ENCODE data around the gene HARS2.

HARS2 gene

DNA sequence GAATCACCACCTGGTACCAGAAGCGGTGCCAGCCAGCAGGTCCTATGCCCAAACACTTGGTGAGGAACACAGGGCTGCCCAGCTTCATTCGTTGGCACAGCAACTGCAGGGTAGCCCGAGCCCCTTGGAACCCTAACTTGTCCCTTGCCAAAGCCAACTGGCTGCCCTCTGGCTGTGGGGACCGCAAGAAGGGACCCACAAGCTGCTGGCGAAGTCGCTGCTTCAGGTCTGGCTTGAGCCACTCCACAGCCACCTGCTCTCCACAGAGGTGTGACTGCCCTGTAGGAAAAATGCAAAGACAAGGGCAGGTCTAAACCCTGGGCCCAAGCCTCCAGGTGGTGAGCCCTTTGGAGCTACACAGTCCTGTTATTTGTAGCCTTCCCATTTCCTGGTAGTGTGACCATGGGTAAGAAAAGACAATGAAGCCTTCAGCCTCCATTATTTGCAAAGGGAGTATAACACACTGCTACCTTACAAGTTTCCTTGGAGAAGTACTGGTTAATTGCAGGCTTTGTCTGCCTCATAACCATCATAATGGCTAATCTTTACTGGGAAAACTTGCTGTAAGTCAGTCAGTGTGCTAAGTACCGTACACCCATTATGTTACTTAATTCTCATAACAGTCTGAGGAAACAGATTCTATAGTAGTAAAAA is 19.7 kb upstream of the HARS2 start:
- no peaks in the 10 kb centered on the region for H3K4me1 ChIP-seq (ENCODE audit: control insufficient read depth, insufficient read depth, low read length)
- H3K9ac ChIP-seq (ENCODE audit: low read length in 2 of 2), result no peak overlapping the region
- no peak overlapping the region for H3K4me3 ChIP-seq (ENCODE audit: low read length in 2 of 2)
- no peak overlapping the region for H3K27ac ChIP-seq (ENCODE audit: low read length)
- H3K27me3 ChIP-seq (ENCODE audit: control insufficient read depth in 1 of 2, insufficient read depth in 2 of 2, low read length in 2 of 2), result no peaks in the 10 kb centered on the region
- peaks cover 33 to 40% of the 10 kb centered on the region in 2 donors for H3K36me3 ChIP-seq (ENCODE audit: control insufficient read depth in 2 of 2, insufficient read depth in 2 of 2, low read length in 2 of 2)
- H3K9me3 ChIP-seq (ENCODE audit: control insufficient read depth in 2 of 2, low read length in 2 of 2), result no peaks in the 10 kb centered on the region

DNA sequence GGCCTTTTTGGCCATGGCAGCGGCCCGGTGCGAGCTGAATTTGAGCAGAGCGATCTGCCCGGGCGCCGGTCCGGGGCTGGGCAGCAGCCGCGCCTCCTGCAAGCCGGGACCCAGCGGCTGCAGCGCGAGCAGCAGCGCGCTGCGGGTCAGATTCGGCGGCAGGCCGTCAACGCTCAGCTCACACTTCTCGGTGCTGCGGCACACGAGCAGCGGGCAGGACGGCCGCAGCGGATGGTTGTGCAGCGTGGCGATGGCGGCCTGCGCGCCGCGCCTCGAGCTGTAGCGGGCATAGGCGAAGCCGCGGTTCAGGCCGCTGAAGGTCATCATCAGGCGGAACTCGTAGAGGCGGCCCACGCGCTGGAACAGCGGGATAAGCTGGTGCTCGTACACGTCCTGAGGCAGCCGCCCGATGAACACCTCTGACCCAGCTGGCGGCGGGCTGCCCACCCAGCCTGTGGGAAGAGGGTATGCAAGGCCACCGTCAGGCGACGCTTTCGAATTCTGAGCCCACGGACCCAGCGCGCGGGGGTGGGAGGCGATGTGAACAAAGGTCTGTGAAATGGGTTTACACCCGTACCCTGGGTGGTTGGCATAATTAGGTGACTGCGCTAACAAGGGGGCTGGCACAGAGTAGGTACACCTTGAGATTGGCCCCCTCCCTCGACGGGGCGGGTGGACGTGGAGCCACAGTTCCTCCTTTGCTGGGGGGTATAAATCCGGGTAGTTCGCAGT is 18.6 kb upstream of the HARS2 start:
- Histone ChIP-seq H3K9me3 (ENCODE audit: control insufficient read depth in 2 of 2, low read length in 2 of 2) (no peaks in the 10 kb centered on the region), H3K4me3 (ENCODE audit: low read length in 2 of 2) (peak overlapping the region in 1 of 2 donors; percentile 44), H3K27ac (ENCODE audit: low read length) (no peak overlapping the region), H3K27me3 (ENCODE audit: control insufficient read depth in 1 of 2, insufficient read depth in 2 of 2, low read length in 2 of 2) (no peaks in the 10 kb centered on the region), H3K36me3 (ENCODE audit: control insufficient read depth in 2 of 2, insufficient read depth in 2 of 2, low read length in 2 of 2) (peaks cover 44 to 47% of the 10 kb centered on the region in 2 donors), H3K4me1 (ENCODE audit: control insufficient read depth, insufficient read depth, low read length) (no peaks in the 10 kb centered on the region), H3K9ac (ENCODE audit: low read length in 2 of 2) (no peak overlapping the region)

DNA sequence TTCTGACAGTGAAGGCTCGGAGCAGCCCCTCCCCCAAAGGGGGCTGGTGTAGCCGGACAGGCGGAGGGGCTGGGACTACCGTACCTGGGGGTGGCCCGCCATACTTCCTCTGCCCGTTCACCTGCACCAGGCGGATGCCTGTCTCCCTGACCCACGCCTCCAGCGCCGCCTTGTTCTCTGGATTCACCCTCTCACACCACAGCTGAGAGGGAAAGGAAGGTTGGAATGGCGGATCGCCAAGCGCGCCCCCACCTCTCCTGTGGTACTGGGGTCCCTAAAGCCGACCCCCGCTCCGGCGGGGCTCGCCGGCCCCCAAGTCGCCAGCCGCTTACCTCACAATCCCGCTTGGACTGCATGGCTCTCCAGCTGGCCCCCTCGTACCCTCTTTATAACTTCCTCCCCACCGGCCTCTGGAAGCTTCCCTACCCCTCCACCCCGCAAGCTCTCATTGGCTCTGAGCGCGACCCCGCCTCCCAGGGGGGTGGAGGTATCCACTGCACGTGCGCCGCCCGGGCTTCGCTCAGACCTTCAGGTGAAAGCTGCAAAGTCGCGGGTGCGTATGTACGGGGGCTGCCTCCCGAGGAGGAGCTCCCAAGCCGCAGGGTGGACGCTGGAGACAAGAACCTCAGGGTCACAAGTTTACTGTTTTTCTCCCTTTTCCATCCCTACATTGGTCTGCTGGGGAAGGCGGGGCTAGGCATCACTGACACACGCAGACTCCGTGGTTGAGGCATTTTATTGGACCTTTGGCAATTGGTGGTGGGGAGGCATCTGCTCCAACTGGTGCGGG is 17.9 kb upstream of the HARS2 start, which contains the start of gene DND1:
DND1 (minus strand) TSS at position 390 of the 790 bp plus-strand sequence; CDS start at position 356, 34 bp downstream.
- H3K27me3 ChIP-seq (ENCODE audit: control insufficient read depth in 1 of 2, insufficient read depth in 2 of 2, low read length in 2 of 2), result no peaks in the 10 kb centered on the region
- H3K27ac ChIP-seq (ENCODE audit: low read length), result no peak within 1 kb of the TSS
- no peaks in the 10 kb centered on the region for H3K4me1 ChIP-seq (ENCODE audit: control insufficient read depth, insufficient read depth, low read length)
- peaks cover 39 to 48% of the 10 kb centered on the region in 2 donors for H3K36me3 ChIP-seq (ENCODE audit: control insufficient read depth in 2 of 2, insufficient read depth in 2 of 2, low read length in 2 of 2)
- no peaks in the 10 kb centered on the region for H3K9me3 ChIP-seq (ENCODE audit: control insufficient read depth in 2 of 2, low read length in 2 of 2)
- H3K4me3 ChIP-seq (ENCODE audit: low read length in 2 of 2), result peak within 1 kb of the TSS in 1 of 2 donors; percentile 44
- H3K9ac ChIP-seq (ENCODE audit: low read length in 2 of 2), result no peak within 1 kb of the TSS

DNA sequence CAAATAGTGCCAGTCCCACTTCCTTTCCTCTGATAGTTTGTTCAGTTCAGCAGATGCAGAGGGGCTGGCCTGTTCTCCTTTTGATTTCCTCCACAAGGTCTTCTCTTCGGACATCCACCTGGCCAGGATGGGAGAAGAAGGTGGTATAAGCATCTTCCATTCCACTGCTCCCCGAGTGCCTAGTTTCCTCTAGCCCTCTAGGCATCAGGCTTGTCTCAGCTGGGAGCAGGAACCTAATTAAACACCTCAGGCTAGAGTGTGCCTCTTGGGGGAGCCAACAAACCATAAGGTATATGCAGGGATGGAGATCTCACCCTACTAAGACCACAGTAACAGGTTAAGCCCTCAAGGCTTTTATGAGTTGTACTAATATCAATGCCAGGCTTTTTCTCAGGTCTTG is 17.0 kb upstream of the HARS2 start:
- Histone ChIP-seq H3K27ac (ENCODE audit: low read length) (no peak overlapping the region), H3K36me3 (ENCODE audit: control insufficient read depth in 2 of 2, insufficient read depth in 2 of 2, low read length in 2 of 2) (peaks cover 31 to 44% of the 10 kb centered on the region in 2 donors), H3K4me3 (ENCODE audit: low read length in 2 of 2) (no peak overlapping the region), H3K27me3 (ENCODE audit: control insufficient read depth in 1 of 2, insufficient read depth in 2 of 2, low read length in 2 of 2) (no peaks in the 10 kb centered on the region), H3K9me3 (ENCODE audit: control insufficient read depth in 2 of 2, low read length in 2 of 2) (no peaks in the 10 kb centered on the region), H3K4me1 (ENCODE audit: control insufficient read depth, insufficient read depth, low read length) (no peaks in the 10 kb centered on the region), H3K9ac (ENCODE audit: low read length in 2 of 2) (no peak overlapping the region)

DNA sequence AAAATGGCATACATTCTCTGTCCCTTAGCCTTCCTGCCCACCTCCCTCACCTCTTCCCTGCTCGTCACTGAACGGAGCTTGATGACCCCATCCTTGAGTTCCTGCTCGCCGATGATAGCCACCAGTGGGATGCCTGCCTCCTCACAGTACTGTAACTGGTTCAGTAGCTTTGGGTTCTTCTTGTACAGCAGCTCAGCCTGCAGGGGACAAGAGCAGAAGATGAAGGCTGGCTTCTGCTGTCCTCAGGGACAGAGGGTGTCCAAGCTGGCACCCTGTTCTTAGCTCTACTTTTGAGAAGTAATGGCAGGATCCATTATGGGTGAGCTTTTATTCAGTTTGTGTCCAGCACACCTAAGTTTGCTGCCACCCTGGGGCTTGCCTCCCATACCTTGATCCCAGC is 16.6 kb upstream of the HARS2 start:
- Histone ChIP-seq H3K36me3 (ENCODE audit: control insufficient read depth in 2 of 2, insufficient read depth in 2 of 2, low read length in 2 of 2) (peaks cover 32 to 44% of the 10 kb centered on the region in 2 donors), H3K27ac (ENCODE audit: low read length) (no peak overlapping the region), H3K27me3 (ENCODE audit: control insufficient read depth in 1 of 2, insufficient read depth in 2 of 2, low read length in 2 of 2) (no peaks in the 10 kb centered on the region), H3K4me1 (ENCODE audit: control insufficient read depth, insufficient read depth, low read length) (no peaks in the 10 kb centered on the region), H3K4me3 (ENCODE audit: low read length in 2 of 2) (no peak overlapping the region), H3K9ac (ENCODE audit: low read length in 2 of 2) (no peak overlapping the region), H3K9me3 (ENCODE audit: control insufficient read depth in 2 of 2, low read length in 2 of 2) (no peaks in the 10 kb centered on the region)

DNA sequence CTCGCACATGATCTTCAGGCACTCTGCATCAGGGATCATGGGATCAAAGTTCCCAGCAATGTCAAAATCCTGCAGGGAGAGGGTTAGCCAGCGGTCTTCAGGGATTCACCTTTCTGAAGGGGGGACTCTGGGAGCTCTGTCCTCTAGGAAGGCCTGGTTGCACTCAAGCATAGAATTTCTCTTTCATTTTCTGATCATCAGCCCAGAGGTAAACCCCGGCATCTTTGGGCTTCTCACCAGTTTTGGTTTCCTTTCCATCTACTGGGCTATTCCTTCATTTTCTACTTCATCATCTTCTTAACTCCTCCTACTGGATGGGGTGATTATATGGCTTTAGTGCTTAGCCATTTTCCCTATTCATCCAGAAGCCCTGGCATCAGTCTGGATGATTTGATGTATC is 13.3 kb upstream of the HARS2 start:
- Histone ChIP-seq H3K4me3 (ENCODE audit: low read length in 2 of 2) (no peak overlapping the region), H3K27me3 (ENCODE audit: control insufficient read depth in 1 of 2, insufficient read depth in 2 of 2, low read length in 2 of 2) (no peaks in the 10 kb centered on the region), H3K9ac (ENCODE audit: low read length in 2 of 2) (no peak overlapping the region), H3K27ac (ENCODE audit: low read length) (no peak overlapping the region), H3K36me3 (ENCODE audit: control insufficient read depth in 2 of 2, insufficient read depth in 2 of 2, low read length in 2 of 2) (peaks cover 42 to 59% of the 10 kb centered on the region in 2 donors), H3K9me3 (ENCODE audit: control insufficient read depth in 2 of 2, low read length in 2 of 2) (no peaks in the 10 kb centered on the region), H3K4me1 (ENCODE audit: control insufficient read depth, insufficient read depth, low read length) (no peaks in the 10 kb centered on the region)

DNA sequence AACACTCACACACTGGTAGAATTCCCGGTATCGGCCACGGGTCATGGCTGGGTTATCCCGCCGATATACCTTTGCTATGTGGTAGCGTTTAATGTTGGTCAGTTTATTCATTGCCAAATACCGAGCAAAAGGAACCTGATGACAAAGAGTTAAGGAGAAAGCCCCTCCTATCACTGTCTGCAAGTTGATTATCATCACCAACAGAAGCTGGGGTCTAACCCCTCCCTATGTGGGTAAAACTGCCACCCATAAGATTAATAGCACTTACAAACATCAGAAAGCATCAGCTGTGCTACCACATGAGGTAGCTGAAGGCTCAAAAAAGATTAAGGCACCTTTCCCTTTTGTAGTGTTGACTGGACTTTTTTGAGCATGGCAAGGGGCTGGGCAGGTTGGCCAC is 12.3 kb upstream of the HARS2 start:
- H3K27me3 ChIP-seq (ENCODE audit: control insufficient read depth in 1 of 2, insufficient read depth in 2 of 2, low read length in 2 of 2), result no peaks in the 10 kb centered on the region
- H3K36me3 ChIP-seq (ENCODE audit: control insufficient read depth in 2 of 2, insufficient read depth in 2 of 2, low read length in 2 of 2), result peaks cover 48 to 59% of the 10 kb centered on the region in 2 donors
- H3K4me3 ChIP-seq (ENCODE audit: low read length in 2 of 2), result no peak overlapping the region
- no peaks in the 10 kb centered on the region for H3K4me1 ChIP-seq (ENCODE audit: control insufficient read depth, insufficient read depth, low read length)
- H3K9me3 ChIP-seq (ENCODE audit: control insufficient read depth in 2 of 2, low read length in 2 of 2), result no peaks in the 10 kb centered on the region
- no peak overlapping the region for H3K27ac ChIP-seq (ENCODE audit: low read length)
- no peak overlapping the region for H3K9ac ChIP-seq (ENCODE audit: low read length in 2 of 2)

DNA sequence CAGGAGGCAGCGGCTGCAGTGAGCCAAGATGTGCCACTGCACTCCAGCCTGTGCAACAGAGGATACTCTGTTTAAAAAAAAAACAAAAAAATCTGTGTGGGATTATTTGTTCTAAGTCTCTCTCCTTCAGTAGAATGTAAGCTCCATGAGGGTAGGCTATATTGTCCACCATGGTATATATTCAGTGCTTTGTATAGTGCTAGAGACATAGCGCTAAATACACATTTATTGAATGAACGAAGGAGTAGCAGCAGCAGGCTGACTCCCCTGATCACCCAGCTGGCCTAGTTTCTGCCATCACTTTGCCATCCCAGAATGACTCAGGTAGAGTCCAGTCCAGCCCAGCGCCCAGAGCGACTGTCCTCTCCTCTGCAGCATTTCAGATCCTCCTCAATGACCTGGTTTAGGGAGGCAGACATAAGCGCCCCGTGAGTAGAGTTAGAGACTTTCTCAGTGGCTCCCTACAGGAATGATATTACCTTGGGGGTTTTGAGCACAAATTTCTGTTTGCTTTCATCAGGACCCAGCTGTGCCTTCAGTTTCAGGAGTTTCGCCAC is 801 bp upstream of the HARS2 start:
- H3K36me3 ChIP-seq (ENCODE audit: control insufficient read depth in 2 of 2, insufficient read depth in 2 of 2, low read length in 2 of 2), result peaks cover 14% of the 10 kb centered on the region in 2 donors
- peak overlapping the region; percentile 69 for H3K27ac ChIP-seq (ENCODE audit: low read length)
- peaks cover 17% of the 10 kb centered on the region for H3K4me1 ChIP-seq (ENCODE audit: control insufficient read depth, insufficient read depth, low read length)
- H3K9ac ChIP-seq (ENCODE audit: low read length in 2 of 2), result peak overlapping the region; percentile 81 to 91
- H3K4me3 ChIP-seq (ENCODE audit: low read length in 2 of 2), result peak overlapping the region; percentile 81 to 98
- no peaks in the 10 kb centered on the region for H3K27me3 ChIP-seq (ENCODE audit: control insufficient read depth in 1 of 2, insufficient read depth in 2 of 2, low read length in 2 of 2)
- no peaks in the 10 kb centered on the region for H3K9me3 ChIP-seq (ENCODE audit: control insufficient read depth in 2 of 2, low read length in 2 of 2)

DNA sequence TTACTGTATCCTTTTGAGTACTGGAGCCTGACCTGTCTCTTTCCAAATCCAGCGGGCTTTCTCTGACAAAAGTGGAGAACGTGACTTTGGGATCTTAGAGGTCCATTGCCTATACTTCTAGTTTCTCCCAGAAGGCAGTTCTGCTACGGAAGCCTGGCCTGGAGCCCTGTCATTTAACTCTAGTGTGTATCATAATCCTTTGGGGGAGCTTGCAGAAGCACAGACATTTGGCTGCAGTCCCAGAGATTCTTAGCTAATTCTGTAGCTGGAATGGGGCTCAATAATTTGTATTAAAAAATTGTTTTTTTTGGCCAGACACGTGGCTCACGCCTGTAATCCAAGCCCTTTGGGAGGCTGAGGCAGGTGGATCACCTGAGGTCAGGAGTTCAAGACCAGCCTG is 3.0 kb downstream of the HARS2 start:
- H3K27me3 ChIP-seq (ENCODE audit: control insufficient read depth in 1 of 2, insufficient read depth in 2 of 2, low read length in 2 of 2), result no peaks in the 10 kb centered on the region
- no peaks in the 10 kb centered on the region for H3K9me3 ChIP-seq (ENCODE audit: control insufficient read depth in 2 of 2, low read length in 2 of 2)
- peaks cover 43 to 50% of the 10 kb centered on the region in 2 donors for H3K36me3 ChIP-seq (ENCODE audit: control insufficient read depth in 2 of 2, insufficient read depth in 2 of 2, low read length in 2 of 2)
- peaks cover 17% of the 10 kb centered on the region for H3K4me1 ChIP-seq (ENCODE audit: control insufficient read depth, insufficient read depth, low read length)
- no peak overlapping the region for H3K9ac ChIP-seq (ENCODE audit: low read length in 2 of 2)
- H3K4me3 ChIP-seq (ENCODE audit: low read length in 2 of 2), result no peak overlapping the region
- H3K27ac ChIP-seq (ENCODE audit: low read length), result no peak overlapping the region

DNA sequence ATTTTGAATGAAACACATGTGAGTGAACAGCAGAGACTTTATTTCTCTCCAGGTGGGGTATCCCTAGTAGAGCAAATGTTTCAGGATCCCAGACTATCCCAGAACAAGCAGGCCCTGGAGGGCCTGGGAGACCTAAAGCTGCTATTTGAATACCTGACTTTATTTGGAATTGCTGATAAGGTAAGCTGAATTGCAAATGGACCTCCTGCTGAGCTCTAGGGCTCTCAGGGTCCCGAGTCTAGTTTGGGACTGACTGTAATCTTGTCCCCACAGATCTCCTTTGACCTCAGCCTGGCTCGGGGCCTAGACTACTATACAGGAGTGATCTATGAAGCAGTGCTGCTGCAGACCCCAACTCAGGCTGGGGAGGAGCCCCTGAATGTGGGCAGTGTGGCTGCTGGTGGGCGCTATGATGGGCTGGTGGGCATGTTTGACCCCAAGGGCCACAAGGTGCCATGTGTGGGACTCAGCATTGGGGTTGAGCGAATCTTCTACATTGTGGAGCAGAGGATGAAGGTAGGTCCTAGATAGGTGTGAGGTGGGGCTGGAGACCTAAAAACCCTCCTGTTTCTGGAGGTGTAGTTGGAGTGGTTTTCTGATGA is 5.7 kb downstream of the HARS2 start:
- no peak overlapping the region for H3K9ac ChIP-seq (ENCODE audit: low read length in 2 of 2)
- peaks cover 46 to 55% of the 10 kb centered on the region in 2 donors for H3K36me3 ChIP-seq (ENCODE audit: control insufficient read depth in 2 of 2, insufficient read depth in 2 of 2, low read length in 2 of 2)

More for the DNA sequence above, 5.7 kb downstream of the HARS2 start:
- Histone ChIP-seq H3K4me3 (ENCODE audit: low read length in 2 of 2) (no peak overlapping the region), H3K27ac (ENCODE audit: low read length) (no peak overlapping the region), H3K27me3 (ENCODE audit: control insufficient read depth in 1 of 2, insufficient read depth in 2 of 2, low read length in 2 of 2) (no peaks in the 10 kb centered on the region), H3K4me1 (ENCODE audit: control insufficient read depth, insufficient read depth, low read length) (peaks cover 24% of the 10 kb centered on the region), H3K9me3 (ENCODE audit: control insufficient read depth in 2 of 2, low read length in 2 of 2) (no peaks in the 10 kb centered on the region)

All from stomach smooth muscle (tissue), 2 donors.